DMS153 (cell line): ENCODE measurements around the gene ACCS.

Experiments
- DNase-seq: peaks from one replicate; lab custom pipeline; 2025; lab: John Stamatoyannopoulos, UW

ACCS gene

DNA sequence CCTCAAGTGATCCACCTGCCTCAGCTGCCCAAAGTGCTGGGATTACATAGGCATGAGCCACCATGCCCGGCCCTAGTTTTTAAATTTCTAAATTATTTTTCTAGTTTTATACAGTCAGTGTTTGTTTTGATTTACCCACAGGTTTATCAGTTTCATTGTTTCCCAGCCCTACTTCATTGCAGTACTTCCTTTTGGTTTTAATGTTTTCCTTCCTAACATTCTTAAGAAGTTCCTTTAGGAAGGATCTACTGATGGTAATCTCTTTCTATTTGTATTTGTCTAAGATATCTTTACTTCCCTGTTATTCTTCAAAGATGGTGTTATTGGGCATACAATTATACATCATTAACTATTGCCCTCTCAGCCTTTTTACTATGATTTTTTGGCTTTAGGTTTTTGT, 24.5 kb downstream of the ACCS start:
- DNase-seq: no peak

DNA sequence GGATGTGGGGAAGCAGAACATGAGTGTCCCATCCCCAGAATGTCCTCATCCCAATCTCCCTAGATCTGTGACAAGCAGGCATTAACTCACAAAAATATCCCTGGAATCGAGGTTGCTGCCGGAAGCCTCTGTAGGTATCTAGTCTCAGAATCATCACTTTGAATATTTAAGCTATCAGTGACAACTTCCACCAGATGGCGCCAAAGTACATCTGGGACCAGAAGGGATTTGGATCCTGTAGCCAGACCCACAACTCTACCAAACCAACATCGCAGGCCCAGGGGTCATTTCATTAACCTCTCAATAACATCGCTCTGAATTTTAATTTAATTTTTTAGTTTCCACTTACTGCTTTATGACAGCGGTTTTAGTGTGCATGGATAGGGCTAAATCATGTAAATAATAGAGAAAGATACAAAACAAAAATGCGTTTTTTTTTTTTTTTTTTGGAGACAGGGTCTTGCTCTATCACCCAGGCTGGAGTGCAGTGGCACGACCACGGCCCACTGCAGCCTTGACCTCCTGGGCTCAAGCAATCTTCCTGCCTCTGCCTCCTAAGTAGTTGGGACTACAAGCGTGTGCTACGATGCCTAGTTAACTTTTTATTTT, 28.3 kb downstream of the ACCS start:
- DNase-seq: peak; percentile 38

DNA sequence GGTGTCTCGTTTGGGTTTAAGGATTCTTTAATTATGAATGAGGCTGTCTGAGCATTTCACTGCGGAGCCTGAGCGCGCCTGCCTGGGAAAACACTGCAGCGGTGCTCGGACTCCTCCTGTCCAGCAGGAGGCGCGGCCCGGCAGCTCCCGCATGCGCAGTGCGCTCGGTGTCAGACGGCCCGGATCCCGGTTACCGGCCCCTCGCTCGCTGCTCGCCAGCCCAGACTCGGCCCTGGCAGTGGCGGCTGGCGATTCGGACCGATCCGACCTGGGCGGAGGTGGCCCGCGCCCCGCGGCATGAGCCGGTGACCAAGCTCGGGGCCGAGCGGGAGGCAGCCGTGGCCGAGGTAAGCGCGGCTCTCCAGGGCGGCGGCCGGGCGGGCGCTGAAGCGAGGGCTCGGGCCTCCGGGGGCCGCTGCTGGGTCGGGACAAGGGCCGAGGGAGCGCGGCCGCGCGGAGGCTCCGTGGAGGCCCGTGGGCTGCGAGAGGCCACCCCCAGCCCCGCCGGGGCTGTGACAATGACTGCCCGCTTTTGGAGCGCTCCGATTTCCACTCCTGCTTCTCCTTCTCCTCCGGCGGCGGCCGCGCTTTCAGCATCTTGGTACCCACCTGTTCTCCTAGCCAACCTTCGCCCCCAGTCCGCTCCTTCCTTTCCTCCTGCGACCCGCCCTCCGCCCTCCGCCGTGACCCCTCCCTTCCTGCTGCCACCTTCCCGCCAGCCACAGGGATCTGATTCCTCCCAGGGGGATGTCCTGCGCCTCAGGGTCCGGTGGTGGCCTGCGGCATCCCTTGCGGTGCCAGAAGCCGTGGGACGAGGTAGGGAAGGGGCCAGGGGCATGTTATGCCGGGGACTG, 29.7 kb downstream of the ACCS start, which contains the start of gene EXT2:
EXT2 (plus strand) TSS at position 173 of the 854 bp plus-strand sequence. CDS start 12,035 bp downstream, outside the sequence.
- DNase-seq: peak; percentile 66

DNA sequence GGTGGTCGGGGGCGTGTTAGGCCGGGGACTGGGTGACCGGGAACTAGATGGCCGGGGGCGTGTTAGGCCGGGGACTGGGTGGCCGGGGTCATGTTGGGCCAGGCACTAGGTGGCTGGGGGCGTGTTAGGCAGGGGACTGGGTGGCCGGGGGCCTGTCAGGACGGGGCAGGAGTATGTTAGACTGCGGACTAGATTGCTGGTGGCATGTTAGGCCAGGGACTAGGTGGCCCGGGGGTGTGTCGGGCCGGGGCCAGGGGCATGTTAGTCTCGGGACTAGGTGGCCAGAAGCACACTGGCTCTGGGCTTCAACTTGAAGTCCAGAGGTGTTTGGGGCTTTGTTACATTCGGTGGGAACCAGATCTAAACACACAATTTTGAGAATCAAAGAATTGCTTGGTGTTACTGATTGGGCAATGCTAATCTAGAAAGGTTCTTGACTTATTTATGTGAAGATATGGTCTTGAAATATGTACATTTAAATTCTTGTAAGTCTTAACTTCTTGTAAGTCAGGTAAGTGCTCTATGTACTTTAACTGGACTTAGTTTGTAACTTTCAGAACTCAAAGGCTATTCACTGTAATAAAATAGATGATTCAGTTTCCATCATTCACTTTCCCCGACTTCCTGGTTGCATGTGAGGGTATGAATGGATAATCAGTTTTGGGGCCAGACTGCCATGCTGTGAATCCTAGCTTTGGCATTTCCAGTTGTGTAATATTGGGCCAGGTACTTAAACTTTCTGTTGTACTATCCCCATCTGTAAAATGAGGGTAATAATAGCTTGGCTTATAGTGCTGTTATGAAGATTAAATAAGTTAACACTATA, 30.5 kb downstream of the ACCS start:
- DNase-seq: no peak

DNA sequence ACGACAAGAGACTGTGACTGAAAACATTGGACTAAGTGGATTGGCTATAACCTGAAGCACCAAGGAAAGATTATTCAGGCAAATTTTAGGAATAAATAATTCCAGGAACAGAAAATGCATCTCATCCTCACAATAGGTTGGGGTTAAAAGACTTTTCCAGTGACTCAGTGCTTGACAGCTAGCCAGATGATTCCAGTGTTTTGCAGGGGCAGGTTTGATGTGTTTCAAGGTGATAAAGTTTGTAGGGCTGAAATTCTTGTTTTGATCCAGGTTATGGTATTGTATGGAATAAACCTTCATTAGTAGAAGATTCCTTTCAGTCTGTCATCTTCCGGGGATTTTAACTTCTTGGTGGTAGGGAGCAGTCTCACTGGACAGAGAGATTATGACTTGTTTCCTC, 31.8 kb downstream of the ACCS start:
- DNase-seq: no peak

DNA sequence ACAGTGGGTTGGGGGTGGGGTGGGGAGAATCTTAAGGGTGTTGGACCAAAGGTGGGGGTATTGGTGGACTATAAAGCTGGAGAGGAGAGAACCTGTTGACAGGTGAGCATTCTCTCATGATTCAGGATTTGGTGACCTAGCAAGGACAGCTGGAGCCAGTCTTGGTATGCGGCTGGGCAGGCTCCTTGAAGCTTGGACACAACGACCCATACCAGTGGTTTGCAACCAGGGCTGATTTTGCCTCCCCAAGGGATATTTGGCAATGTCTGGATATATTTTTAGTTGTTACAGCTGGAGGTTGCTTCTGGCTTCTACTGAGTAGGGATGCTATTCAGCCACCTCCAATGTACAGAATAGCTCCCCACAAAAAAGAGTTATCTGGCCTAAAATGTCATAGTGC, 35.0 kb downstream of the ACCS start:
- DNase-seq: no peak

DNA sequence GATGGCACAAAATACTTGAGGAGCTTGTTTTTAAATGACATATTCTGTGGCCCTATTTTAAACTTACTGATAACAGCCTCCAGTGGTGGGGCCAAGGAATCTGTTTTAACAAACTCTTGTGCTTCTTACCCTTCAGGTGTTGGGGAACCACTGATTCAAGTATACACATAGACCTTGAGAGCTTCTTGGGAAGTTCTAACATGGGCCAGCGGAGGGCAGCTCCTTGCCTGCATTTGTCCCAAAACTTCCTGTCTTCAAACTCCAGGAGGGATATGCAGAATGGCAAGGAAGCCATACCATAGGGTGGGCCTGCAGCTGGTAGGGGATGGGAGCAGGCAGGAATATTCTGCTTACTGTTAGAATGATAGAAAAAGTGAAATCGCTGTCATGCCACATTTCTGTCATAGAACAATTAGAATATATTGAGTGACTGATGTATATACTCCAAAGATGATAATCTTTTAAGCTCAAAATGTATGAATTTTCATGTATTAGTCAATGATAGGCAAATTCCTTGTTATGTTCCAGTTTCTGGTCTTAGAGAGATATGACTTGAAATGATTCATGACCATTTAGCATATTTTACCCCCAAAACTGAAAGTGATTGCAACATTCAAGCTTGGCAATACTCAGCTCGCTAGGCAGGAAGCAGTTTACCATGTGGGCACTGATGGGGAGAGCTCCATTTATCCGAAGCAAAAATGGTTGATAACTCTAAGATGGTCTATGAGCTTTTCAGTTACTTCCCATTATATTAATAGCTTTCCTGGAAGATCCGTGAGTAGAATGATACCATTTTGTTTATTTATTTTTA, 38.6 kb downstream of the ACCS start:
- no peak for DNase-seq

DNA sequence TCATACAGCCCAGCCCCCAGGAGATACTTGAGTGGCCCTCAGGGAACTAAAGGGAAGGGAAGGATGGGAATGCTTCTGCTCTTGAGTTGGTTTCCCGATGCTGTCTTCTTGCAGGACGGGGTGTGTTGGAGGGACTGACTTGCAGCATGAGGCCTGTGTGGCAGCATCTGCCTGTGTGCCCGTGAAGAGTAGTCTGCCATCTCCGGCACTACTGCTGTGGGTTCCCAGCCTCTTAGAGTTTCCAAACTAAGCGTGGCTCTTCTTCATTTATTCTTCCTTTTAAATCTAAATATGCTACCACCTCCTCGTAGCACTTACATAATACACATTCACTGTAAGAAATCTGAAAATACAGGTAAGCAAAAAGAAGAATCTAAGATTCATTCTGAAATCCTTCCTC, 42.2 kb downstream of the ACCS start:
- no peak for DNase-seq

DNA sequence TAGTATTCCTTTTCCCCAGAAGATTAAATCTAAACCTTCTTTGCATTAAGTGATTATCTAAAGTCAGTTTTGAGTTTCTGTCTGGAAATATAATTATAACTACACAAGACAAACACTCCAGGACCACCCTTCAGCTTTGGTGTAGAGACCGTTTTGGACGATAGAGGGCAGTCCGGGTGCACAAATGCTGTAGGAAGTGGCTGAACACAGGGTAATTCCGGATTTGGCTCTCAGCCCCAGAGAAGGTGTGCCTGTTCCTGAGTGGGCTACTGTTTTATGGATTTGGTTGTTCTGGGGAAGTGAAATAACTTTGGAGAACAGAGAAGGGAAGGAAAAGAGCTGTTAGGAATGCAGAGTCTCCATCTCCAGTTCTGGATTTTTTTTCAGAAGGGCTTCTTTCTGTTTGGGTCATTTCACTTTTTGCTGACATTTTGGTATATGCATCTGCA, 44.2 kb downstream of the ACCS start:
- DNase-seq: no peak

DNA sequence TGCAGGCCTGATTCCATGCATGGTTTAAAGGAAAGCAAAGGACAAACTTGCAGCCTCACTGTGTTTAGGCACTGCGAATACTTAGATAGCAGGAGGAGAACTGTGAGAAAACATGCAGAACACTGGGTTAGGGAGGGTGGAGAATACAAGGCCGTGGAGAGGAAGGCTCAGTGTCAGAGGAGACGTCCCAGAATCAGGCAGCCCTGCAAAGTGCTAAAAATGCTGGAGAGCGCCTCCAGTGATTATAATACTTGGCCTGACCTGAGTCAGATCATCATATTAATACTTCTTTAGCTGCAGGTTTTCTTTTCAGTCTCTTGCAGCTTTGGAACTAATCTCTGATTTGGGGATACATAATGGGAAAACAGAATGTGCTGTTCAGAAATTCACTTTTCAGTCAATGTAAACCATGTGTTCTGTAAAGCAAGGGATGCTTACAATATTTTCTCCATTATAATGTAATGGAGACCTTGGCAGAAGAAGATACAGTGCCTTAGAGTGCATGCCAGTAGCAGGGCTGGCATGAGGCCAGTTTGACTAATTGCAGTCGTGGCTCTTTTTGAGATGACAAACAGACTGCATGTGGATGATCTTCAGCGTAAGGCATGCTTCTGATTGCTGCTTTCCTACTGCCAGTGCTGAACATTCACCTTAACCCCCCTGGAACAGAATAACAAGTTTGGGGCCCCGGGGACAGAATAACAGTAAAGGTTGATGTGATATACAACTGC, 46.2 kb downstream of the ACCS start:
- DNase-seq: no peak

DNA sequence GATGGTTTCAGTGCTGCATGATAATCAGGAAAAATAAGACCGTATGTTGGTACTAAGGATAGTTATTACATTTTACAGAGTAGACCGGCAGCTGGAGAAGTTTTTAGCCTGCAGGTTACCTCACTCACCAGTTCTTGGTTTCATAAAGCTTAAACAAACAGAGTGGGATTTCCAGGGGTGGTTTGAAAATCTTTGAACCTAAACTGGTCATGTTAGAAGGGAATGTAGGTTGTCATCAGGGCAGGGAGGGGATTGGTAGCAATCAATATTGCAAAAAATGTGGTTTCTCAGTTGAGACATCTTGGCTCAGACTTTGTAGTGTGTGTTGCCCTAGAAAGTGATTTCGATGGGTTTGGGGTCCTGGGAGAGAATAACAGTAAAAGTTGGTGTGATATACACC, 46.9 kb downstream of the ACCS start:
- DNase-seq: no peak

DNA sequence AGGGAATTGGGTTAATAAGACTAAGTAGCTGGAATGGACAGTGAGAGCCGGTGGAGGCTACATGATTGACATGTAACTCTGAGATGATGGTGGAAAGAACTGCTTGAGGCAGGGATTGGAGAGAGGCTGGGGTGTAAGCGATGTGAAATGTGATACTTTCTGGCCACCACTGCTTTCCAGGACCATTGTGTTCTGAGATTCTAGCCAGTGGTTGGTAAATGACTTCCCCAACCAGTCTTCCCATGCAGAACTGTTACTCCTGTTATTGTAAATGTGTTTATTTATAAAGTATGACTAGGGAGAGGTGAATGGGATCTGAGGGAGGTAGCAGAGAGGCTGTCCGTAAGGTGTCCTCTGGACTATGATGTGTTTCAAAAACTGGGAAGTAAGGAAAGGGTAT, 47.5 kb downstream of the ACCS start:
- DNase-seq: no peak

DNA sequence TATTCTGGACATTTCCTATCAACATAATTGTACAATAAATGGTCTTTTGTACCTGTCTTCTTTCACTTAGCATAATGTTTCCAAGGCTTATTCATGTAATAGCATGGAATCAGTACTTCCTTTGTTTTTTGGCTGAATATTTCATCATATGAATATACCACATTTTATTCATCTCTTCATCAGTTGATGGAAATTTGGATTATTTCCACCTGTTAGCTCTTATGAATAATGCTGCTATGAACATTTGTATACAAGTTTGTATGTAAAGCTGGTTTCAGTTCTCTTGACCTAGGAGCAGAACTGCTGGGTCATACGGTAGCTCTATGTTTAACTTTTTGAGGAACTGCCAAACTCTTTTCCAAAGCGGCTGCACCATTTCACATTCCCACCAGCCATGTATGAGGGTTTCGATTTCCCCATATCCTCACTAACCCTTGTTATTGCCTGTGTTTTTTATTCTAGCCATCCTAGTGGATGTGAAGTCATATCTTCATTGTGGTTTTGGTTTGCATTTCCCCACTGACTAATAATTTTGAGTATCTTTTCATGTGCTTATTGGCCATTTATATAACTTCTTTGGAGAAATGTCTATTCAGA, 50.3 kb downstream of the ACCS start:
- no peak for DNase-seq

DNA sequence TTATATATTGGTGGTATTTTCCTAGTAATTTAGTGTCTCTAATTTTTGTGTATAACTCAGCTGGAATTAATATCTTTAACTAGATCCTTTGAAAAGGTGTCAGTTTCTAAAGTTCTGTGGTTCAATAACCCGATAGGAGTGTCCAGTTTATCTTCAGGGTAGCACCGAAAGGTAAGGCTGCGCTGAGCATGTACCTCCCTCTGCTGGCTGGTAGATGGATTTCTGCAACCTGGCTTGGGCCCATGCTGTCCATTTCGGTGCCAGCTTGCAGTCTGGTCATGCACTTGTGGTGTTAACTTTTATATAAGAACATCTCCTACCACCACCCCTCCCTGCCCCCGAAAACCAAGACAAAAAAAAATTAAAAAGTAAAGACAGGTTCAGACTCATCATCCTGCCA, 54.1 kb downstream of the ACCS start:
- DNase-seq: no peak

DNA sequence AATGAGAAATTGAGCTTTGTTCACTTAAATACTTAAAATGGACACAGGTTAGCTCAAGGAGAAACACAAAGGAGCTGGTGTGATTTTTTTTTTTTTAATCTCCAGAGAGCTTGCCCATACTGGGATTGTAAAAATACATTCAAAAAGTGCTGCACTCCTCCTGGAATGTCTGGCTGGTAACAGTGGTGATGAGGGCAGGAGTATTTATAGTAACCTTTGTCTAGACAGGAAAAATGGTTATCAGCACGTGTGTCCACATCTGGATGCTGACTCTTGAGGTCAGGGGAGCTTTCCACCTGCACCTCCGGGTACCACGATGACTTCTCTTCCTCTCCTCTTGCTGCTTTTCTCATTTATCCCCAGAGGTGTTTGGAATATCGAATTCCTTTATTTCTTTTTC, 59.5 kb downstream of the ACCS start:
- DNase-seq: no peak

DNA sequence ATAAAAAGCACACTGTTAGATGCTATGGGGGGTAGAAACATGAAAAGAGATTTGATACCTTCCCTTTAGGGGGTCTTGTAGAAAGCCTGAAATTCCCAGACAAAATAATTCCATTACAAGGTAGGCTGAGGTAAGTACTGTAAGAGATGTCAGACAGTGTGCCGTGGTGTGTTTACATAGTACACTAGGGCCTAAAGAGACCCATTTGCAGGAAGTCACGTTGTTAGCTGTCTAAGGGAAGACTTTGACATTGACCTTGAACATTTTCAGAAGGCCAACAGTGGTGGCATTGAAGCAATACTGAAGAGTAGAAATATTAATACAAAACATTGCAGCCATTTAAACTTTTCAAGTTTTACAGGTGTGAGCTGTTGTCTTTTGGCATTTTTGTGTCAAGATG, 60.2 kb downstream of the ACCS start:
- no peak for DNase-seq

DNA sequence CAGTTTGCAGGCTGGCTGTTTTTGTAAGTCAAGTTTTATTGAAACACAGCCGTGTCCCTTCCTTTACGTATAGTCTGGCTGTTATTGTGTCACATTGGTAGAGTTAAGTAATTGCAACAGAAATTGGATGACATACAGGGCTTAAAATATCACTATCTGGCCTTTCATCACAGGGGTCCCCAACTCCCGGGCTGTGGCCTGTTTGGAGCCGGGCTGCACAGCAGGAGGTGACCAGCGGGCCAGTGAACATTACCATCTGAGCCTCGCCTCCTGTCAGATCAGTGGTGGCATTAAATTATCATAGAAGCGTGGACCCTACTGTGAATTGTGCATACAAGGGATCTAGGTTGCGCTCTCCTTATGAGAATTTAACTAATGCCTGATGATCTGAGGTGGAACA, 61.1 kb downstream of the ACCS start:
- no peak for DNase-seq

DNA sequence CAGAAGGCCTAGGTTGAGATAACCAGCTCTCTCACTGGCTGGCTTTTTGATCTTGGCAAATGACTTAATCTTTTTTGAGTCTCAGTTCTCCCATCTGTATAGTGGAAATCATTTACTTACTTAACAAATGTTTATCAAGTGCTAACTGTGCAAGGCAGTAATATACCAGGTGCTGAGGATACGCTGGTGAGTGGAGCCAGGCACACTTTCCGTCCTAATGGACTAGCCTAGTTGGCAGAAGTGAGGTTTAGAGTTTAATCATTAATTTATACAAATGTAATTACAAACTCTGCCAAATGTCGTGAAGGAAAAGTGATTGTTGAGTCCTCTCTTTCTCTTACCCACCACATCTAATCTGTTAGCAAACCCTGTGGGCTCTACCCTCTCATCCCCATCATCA, 62.7 kb downstream of the ACCS start:
- DNase-seq: no peak

DNA sequence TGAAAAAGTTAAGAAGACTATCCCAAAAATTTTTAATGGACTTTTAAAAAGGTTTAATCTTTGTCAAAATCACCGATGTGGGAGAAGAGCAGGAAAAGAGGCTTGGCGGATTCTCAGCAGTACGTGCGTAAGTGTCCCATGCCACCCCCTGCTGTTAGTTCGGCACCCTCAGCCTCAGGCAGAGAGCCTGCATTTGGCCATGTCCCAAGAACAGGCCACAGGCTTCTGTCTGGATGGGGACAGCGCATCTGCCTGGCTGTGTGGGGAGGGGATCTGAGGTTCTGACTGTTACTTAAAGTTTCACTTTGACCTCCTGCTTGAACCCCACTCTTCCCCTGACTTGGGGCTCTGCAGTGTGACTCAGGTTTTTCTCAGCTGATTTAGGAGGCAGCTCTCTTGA, 64.7 kb downstream of the ACCS start:
- DNase-seq: no peak

DNA sequence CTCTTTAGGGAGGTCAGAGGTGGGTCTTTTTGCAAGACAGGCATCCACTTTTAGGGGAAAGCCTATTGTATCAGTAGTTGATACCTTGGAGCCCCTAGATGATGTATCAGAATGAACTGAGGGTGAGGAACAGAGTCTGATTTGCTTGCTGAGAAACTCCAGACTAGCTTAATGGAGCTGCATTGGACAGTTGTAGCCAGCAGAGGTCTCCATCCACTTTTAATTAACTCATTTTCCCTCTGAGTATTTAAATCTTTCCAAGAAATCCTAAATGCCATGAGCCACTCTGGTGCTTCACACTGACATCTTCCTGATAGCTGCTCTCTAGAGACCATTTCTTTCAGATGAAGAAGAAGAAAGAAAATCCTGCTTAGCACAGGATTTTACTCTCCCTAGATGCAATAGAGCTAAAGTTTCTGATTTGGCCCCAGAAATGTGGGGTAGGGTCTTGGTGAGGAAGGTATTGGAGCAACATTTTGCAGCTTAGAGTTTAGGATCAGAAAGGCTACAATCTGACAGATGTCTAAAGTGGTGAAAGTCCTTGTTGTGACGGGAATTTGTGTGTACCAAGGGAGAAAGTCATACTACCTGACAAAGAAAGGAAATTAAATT, 67.4 kb downstream of the ACCS start:
- DNase-seq: no peak
